B cell (primary cell): ENCODE measurements around the gene TYW5. TPM values are rescaled to one million over a fixed set of nuclear protein-coding genes. Genes with fewer than 3 reads are reported as not detected.

Source experiments
- ATAC-seq: fragments of 200-7000 bp; cut with Tn5 transposase; one replicate; pipeline ENCODE4 v1.10.0; 2021; ENCODE audit warnings: low read depth, mild to moderate bottlenecking, moderate number of reproducible peaks, moderate library complexity
- CTCF ChIA-PET: fragments of 350-600 bp; sonication (Branson Sonifier 250); formaldehyde crosslinking; loops from one replicate; lab custom pipeline; 2021; ENCODE audit warnings: antibody characterized with exemption, inconsistent platforms; lab: Charles Lee
- POLR2A ChIA-PET: fragments of 350-600 bp; sonication (Branson Sonifier 250); formaldehyde crosslinking; loops from one replicate; lab custom pipeline; 2021; ENCODE audit warnings: antibody characterized with exemption; lab: Charles Lee
- DNase-seq: peaks from one replicate; pipeline ENCODE4 v3.0.0; 2013
- H2AFZ ChIP-seq: 2 replicates; pipeline ENCODE4 v1.6.1; 2012; ENCODE audit warnings: mild to moderate bottlenecking, low read depth, low read length; ENCODE audit not compliant: insufficient read depth, poor library complexity, severe bottlenecking
- H3K27ac ChIP-seq, 2 donors: 1 replicate in 1 of 2; 2 replicates in 1 of 2; pipeline ENCODE4 v1.5.1; 2012 to 2013; ENCODE audit warnings: low read length in 2 of 2, mild to moderate bottlenecking in 2 of 2, moderate library complexity in 1 of 2
- H3K27me3 ChIP-seq, 4 experiments: fragments of 200-600 bp in 1 of 4; sonication (generic) in 1 of 4; replicated peaks in 1 of 4; 1 replicate in 2 of 4; 2 replicates in 2 of 4; pipeline versions ENCODE4 v1.6.1 to v1.7.0; 2013 to 2016; ENCODE audit warnings: low read length in 3 of 4, mild to moderate bottlenecking in 2 of 4, mixed read lengths in 1 of 4, moderate library complexity in 1 of 4; ENCODE audit not compliant: insufficient read depth in 4 of 4, control insufficient read depth in 3 of 4; ENCODE audit errors: control extremely low read depth in 1 of 4
- H3K36me3 ChIP-seq, 2 experiments: replicated peaks in 1 of 2; 1 replicate in 1 of 2; 2 replicates in 1 of 2; pipeline versions ENCODE4 v1.6.1 to v1.7.1; 2013; ENCODE audit warnings: low read length in 1 of 2; ENCODE audit not compliant: insufficient read depth in 2 of 2, control insufficient read depth in 1 of 2; ENCODE audit errors: control extremely low read depth in 1 of 2, extremely low read depth in 1 of 2
- H3K4me1 ChIP-seq, 2 donors: fragments of 200-600 bp in 1 of 2; sonication (generic) in 1 of 2; 1 replicate in 1 of 2; 2 replicates in 1 of 2; pipeline versions ENCODE4 v1.5.1 to v1.6.1; 2013 to 2017; ENCODE audit warnings: low read length in 2 of 2; ENCODE audit not compliant: control insufficient read depth in 2 of 2, insufficient read depth in 2 of 2
- H3K4me2 ChIP-seq: replicated peaks from 2 replicates; pipeline ENCODE3; 2012; ENCODE audit warnings: mild to moderate bottlenecking, low read depth, low read length; ENCODE audit not compliant: poor library complexity, severe bottlenecking
- H3K4me3 ChIP-seq, 5 experiments: fragments of 200-600 bp in 1 of 5; sonication (generic) in 1 of 5; 1 replicate in 3 of 5; 2 replicates in 2 of 5; pipeline versions ENCODE4 v1.5.1 to v1.7.0; 2011 to 2016; ENCODE audit warnings: low read length in 4 of 5, mild to moderate bottlenecking in 4 of 5, low read depth in 2 of 5, control low read depth in 1 of 5, moderate library complexity in 1 of 5; ENCODE audit not compliant: insufficient read depth in 1 of 5; ENCODE audit errors: control extremely low read depth in 1 of 5, extremely low read depth in 1 of 5
- H3K79me2 ChIP-seq: fragments of 200-600 bp; sonication (generic); one replicate; pipeline ENCODE4 v1.6.0; 2016; ENCODE audit warnings: low read length; ENCODE audit not compliant: control insufficient read depth, insufficient read depth
- H3K9ac ChIP-seq: fragments of 200-600 bp; sonication (generic); 2 replicates; pipeline ENCODE4 v1.6.1; 2017; ENCODE audit warnings: mild to moderate bottlenecking, low read length, moderate library complexity
- H3K9me3 ChIP-seq, 3 donors: one replicate each; pipeline versions ENCODE4 v1.6.1 to v1.7.1; 2013; ENCODE audit warnings: low read length in 2 of 3; ENCODE audit not compliant: control insufficient read depth in 2 of 3, insufficient read depth in 1 of 3; ENCODE audit errors: control extremely low read depth in 1 of 3
- H4K20me1 ChIP-seq: 2 replicates; pipeline ENCODE4 v1.6.0; 2012; ENCODE audit warnings: mild to moderate bottlenecking, low read length; ENCODE audit not compliant: insufficient read depth, control insufficient read depth, poor library complexity, severe bottlenecking
- H3K27ac Mint-ChIP-seq: one replicate; pipeline ENCODE4 v1.8.0; 2021; ENCODE audit warnings: mixed read lengths
- H3K27me3 Mint-ChIP-seq: one replicate; pipeline ENCODE4 v1.8.0; 2021; ENCODE audit warnings: mixed read lengths
- H3K4me1 Mint-ChIP-seq: one replicate; pipeline ENCODE4 v1.8.0; 2021; ENCODE audit warnings: mixed read lengths
- H3K4me3 Mint-ChIP-seq: one replicate; pipeline ENCODE4 v1.8.0; 2021; ENCODE audit warnings: mixed read lengths
- H3K9me3 Mint-ChIP-seq: one replicate; pipeline ENCODE4 v1.8.0; 2022; ENCODE audit warnings: mixed read lengths; ENCODE audit not compliant: insufficient read depth
- EZH2 ChIP-seq: IDR thresholded peaks from 2 replicates; pipeline ENCODE4 v1.6.1; 2012; ENCODE audit warnings: borderline replicate concordance, low read depth, mild to moderate bottlenecking, moderate library complexity, low read length; ENCODE audit not compliant: insufficient read depth, poor library complexity, severe bottlenecking
- WGBS: methylation state at CpG from one replicate; pipeline ENCODE4 v1.1.5; 2013; ENCODE audit warnings: missing lambda C conversion rate; ENCODE audit not compliant: insufficient coverage; 5-methylcytosine and 5-hydroxymethylcytosine counted together
- intact Hi-C: fragments of 100-400 bp; cut with micrococcal nuclease; formaldehyde crosslinking; loops from one replicate; pipeline ENCODE4 v1.10.0; 2022
- polyA plus RNA-seq: library from polyadenylated mRNA; depleted of rRNA; stranded (reverse); fragments of >200 nt; gene quantifications from 2 replicates; pipeline ENCODE4 v1.2.3, GENCODE V29; 2012
- total RNA-seq, 2 donors: library from RNA; stranded (reverse); fragments of 120-200 nt in 1 of 2; gene quantifications; 1 replicate in 1 of 2; 2 replicates in 1 of 2; pipeline versions ENCODE4 v1.2.3 to v1.2.4, GENCODE V29; 2013 to 2022
- TF ChIP-seq, protein P1 (sequence below): fragments of 200-600 bp; IDR thresholded peaks from one replicate; pipeline ENCODE4 v1.8.0; 2022; ENCODE audit warnings: antibody characterized with exemption, mild to moderate bottlenecking

The TYW5 gene
- total and polyA plus RNA-seq, 2 donors (not counting 1 experiment from before 2014, with no cell fraction given) = 4.5 to 15.0 TPM

DNA sequence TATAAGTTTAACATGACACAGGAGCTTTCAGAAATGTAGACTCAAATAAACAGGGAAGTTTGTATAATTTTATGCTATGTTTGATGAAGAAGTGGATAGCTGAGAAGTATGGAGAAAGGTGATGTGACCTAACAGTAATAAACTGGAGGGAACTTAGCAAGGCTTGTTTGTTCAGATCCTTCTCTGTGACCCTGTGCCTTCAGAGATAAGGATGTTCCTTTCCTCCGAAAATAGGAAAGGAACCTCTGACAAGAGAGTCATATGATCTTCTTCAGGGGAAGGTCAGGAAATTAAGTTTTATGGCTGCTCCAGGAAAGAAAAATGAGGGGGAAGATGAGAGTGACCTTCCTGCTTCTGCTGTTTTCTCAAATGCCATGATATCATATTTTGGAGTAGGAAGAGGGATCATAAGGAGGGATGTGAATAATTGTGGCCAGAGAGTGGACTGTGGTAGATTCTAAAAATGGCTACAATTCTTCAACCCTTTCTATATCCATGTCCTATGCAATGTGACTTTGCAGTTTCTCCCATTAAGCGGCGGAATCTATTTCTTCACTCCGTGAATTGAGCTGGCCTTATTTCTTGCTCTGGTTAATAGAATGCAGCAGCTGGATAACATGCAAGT is 52.7 kb downstream of the TYW5 start:
- 95% methylated on average over 4 of the region's 4 CpGs for WGBS
- POLR2A ChIA-PET = no interaction called here
- Histone ChIP-seq H3K27ac (no peak overlapping the region), H3K27me3 (no peaks in the 10 kb centered on the region), H3K9me3 (no peaks in the 10 kb centered on the region), H4K20me1 (no peaks in the 10 kb centered on the region), H3K4me2 (no peak overlapping the region), H3K36me3 (no peaks in the 10 kb centered on the region), H2AFZ (no peak overlapping the region), H3K4me1 (peaks cover 4 to 8% of the 10 kb centered on the region in 2 donors), H3K9ac (no peak overlapping the region), H3K4me3 (no peak overlapping the region), H3K79me2 (no peaks in the 10 kb centered on the region)
- intact Hi-C loops = no loop called here
- Mint-ChIP-seq H3K27me3 (no peaks in the 10 kb centered on the region), H3K4me3 (no peak overlapping the region), H3K9me3 (no peaks in the 10 kb centered on the region), H3K4me1 (peaks cover 7% of the 10 kb centered on the region), H3K27ac (no peak overlapping the region)
- CTCF ChIA-PET = no interaction called here
- ATAC-seq (no peak), DNase-seq (no peak)
- TF ChIP-seq EZH2 = no peak
- TF ChIP-seq, protein P1, sequence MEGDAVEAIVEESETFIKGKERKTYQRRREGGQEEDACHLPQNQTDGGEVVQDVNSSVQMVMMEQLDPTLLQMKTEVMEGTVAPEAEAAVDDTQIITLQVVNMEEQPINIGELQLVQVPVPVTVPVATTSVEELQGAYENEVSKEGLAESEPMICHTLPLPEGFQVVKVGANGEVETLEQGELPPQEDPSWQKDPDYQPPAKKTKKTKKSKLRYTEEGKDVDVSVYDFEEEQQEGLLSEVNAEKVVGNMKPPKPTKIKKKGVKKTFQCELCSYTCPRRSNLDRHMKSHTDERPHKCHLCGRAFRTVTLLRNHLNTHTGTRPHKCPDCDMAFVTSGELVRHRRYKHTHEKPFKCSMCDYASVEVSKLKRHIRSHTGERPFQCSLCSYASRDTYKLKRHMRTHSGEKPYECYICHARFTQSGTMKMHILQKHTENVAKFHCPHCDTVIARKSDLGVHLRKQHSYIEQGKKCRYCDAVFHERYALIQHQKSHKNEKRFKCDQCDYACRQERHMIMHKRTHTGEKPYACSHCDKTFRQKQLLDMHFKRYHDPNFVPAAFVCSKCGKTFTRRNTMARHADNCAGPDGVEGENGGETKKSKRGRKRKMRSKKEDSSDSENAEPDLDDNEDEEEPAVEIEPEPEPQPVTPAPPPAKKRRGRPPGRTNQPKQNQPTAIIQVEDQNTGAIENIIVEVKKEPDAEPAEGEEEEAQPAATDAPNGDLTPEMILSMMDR = no peak

DNA sequence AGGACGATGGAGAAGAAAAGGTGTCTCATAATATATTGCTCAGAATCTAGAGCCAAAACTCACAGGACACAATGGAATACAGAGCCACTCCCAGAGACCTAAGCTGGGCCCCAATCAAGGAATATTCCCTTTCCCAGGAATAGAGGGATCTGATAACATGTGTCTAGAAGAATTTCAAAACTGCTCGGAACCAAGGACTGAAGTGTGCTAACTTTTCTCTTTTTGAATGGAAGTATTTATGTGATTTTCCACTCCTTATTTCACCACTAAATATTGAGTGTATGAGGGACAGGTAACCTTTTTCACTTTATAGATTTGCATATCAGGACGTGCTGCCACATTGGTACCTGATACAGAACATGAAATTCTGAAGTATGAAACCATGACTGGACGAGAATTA is 53.3 kb downstream of the TYW5 start:
- Histone ChIP-seq H3K4me3 (no peak overlapping the region), H3K4me1 (peaks cover 0 to 1% of the 10 kb centered on the region in 2 donors), H3K36me3 (no peaks in the 10 kb centered on the region), H4K20me1 (no peaks in the 10 kb centered on the region), H3K79me2 (no peaks in the 10 kb centered on the region), H3K9me3 (no peaks in the 10 kb centered on the region), H3K27me3 (no peaks in the 10 kb centered on the region), H3K27ac (no peak overlapping the region), H3K9ac (no peak overlapping the region), H3K4me2 (no peak overlapping the region), H2AFZ (no peak overlapping the region)
- no peaks in the 10 kb centered on the region for H3K27me3 Mint-ChIP-seq
- no peak overlapping the region for H3K4me3 Mint-ChIP-seq
- H3K4me1 Mint-ChIP-seq = peaks cover 2% of the 10 kb centered on the region
- WGBS = no CpG with 5 or more reads among the region's 4 CpGs
- no peaks in the 10 kb centered on the region for H3K9me3 Mint-ChIP-seq
- POLR2A ChIA-PET = no interaction called here
- ATAC-seq (no peak), DNase-seq (no peak)
- H3K27ac Mint-ChIP-seq = no peak overlapping the region
- intact Hi-C loops = no loop called here
- CTCF ChIA-PET = no interaction called here
- TF ChIP-seq, protein P1 = no peak
- TF ChIP-seq EZH2 = no peak
